Left ventricle myocardium inferior (tissue), 1 donor: ENCODE measurements around the gene PLK2. TPM values are rescaled to one million over a fixed set of nuclear protein-coding genes. Genes with fewer than 3 reads are reported as not detected.
A peak's percentile ranks its signal among the peaks of the same experiment; 100 is the strongest.

Experiments
- DNase-seq: peaks from one replicate; pipeline ENCODE4 v3.0.0-alpha.2; 2020
- H3K27ac ChIP-seq: fragments of 200-600 bp; replicated peaks from 2 replicates; pipeline ENCODE4 v1.8.0; 2021
- H3K27me3 ChIP-seq: fragments of 200-600 bp; 2 replicates; pipeline ENCODE4 v1.8.0; 2021; ENCODE audit warnings: low read depth
- H3K36me3 ChIP-seq: fragments of 200-600 bp; 2 replicates; pipeline ENCODE4 v1.8.0; 2021
- H3K4me1 ChIP-seq: fragments of 200-600 bp; 2 replicates; pipeline ENCODE4 v1.8.0; 2021
- H3K4me3 ChIP-seq: fragments of 200-600 bp; 2 replicates; pipeline ENCODE4 v1.8.0; 2021; ENCODE audit warnings: mild to moderate bottlenecking, moderate library complexity
- H3K9me3 ChIP-seq: fragments of 200-600 bp; replicated peaks from 2 replicates; pipeline ENCODE4 v1.8.0; 2021
- CTCF ChIP-seq: fragments of 200-600 bp; IDR thresholded peaks from 2 replicates; pipeline ENCODE4 v1.8.0; 2021; ENCODE audit warnings: antibody characterized with exemption, mild to moderate bottlenecking, borderline replicate concordance
- intact Hi-C: fragments of 100-400 bp; cut with micrococcal nuclease; formaldehyde crosslinking; loops from one replicate; pipeline ENCODE4 v1.11.0; 2022
- total RNA-seq: library from RNA; stranded (reverse); fragmentation: NEBNext Ultra II Directional; extraction: Animal tissue kit (Norgen Biotek cat#: 25700); gene quantifications from one replicate; pipeline ENCODE4 v1.2.1, GENCODE V29; 2021
- donor health status: DM: no; HTN: yes; CAD: no; lungs with severe emphysema.

Gene PLK2
- total RNA-seq, 1 donor from 2014 or later, result 58.9 TPM

GRCh38 chr5:58503390-58504046 lies 43.6 kb upstream of the PLK2 start:
- DNase-seq, result no peak
- intact Hi-C loops, result no loop called here
- Histone ChIP-seq H3K9me3 (no peaks in the 10 kb centered on the region), H3K27me3 (peaks cover 24% of the 10 kb centered on the region), H3K4me3 (no peak overlapping the region), H3K27ac (no peak overlapping the region), H3K4me1 (no peaks in the 10 kb centered on the region), H3K36me3 (no peaks in the 10 kb centered on the region)
- no peak for TF ChIP-seq CTCF

- DNase-seq, result no peak
- intact Hi-C loops, result no loop called here
- H3K27me3 ChIP-seq, result peaks cover 24% of the 10 kb centered on the region
- no peak for TF ChIP-seq CTCF
- no peaks in the 10 kb centered on the region for H3K4me1 ChIP-seq
- no peaks in the 10 kb centered on the region for H3K9me3 ChIP-seq
- H3K27ac ChIP-seq, result no peak overlapping the region
- H3K36me3 ChIP-seq, result no peaks in the 10 kb centered on the region
- no peak overlapping the region for H3K4me3 ChIP-seq
These were observed 42.0 kb upstream of the PLK2 start for GRCh38 chr5:58501778-58502417.

GRCh38 chr5:58499941-58500340 lies 40.1 kb upstream of the PLK2 start:
- Histone ChIP-seq H3K36me3 (no peaks in the 10 kb centered on the region), H3K4me1 (no peaks in the 10 kb centered on the region), H3K27me3 (peaks cover 16% of the 10 kb centered on the region), H3K4me3 (no peak overlapping the region), H3K9me3 (no peaks in the 10 kb centered on the region), H3K27ac (no peak overlapping the region)
- TF ChIP-seq CTCF, result no peak
- intact Hi-C loops, result loop anchor here (2.0 kb wide), 1 partner anchor 351 kb away; no protein-coding TSS in a partner anchor
- DNase-seq, result no peak

GRCh38 chr5:58499231-58499630 lies 39.3 kb upstream of the PLK2 start:
- Histone ChIP-seq H3K27ac (no peak overlapping the region), H3K4me3 (no peak overlapping the region), H3K9me3 (no peaks in the 10 kb centered on the region), H3K4me1 (no peaks in the 10 kb centered on the region), H3K27me3 (peaks cover 21% of the 10 kb centered on the region), H3K36me3 (no peaks in the 10 kb centered on the region)
- DNase-seq, result no peak
- no peak for TF ChIP-seq CTCF
- intact Hi-C loops, result loop anchor here (2.0 kb wide), 1 partner anchor 352 kb away; no protein-coding TSS in a partner anchor

- Histone ChIP-seq H3K27me3 (peaks cover 28% of the 10 kb centered on the region), H3K27ac (no peak overlapping the region), H3K4me3 (no peak overlapping the region), H3K4me1 (no peaks in the 10 kb centered on the region), H3K9me3 (no peaks in the 10 kb centered on the region), H3K36me3 (no peaks in the 10 kb centered on the region)
- peak; percentile 80 for TF ChIP-seq CTCF
- no peak for DNase-seq
- intact Hi-C loops, result loop anchor here (2.0 kb wide), 1 partner anchor 352 kb away; no protein-coding TSS in a partner anchor
These were observed 38.6 kb upstream of the PLK2 start for GRCh38 chr5:58498340-58498942.
